HUES6 (cell line): ENCODE results near the gene TUBA4A.
A peak's percentile ranks its signal among the peaks of the same experiment; 100 is the strongest.

Source experiments
- H3K27ac ChIP-seq: 2 replicates; pipeline ENCODE4 v1.7.0; 2013; ENCODE audit warnings: low read depth, mild to moderate bottlenecking, low read length, inconsistent platforms
- H3K27me3 ChIP-seq: 2 replicates; pipeline ENCODE4 v1.6.1; 2013; ENCODE audit warnings: low read length; ENCODE audit not compliant: control insufficient read depth, insufficient read depth
- H3K36me3 ChIP-seq: 2 replicates; pipeline ENCODE4 v1.6.1; 2013; ENCODE audit warnings: low read length; ENCODE audit not compliant: control insufficient read depth, insufficient read depth
- H3K4me1 ChIP-seq: 2 replicates; pipeline ENCODE4 v1.6.1; 2013; ENCODE audit warnings: low read length; ENCODE audit not compliant: control insufficient read depth, insufficient read depth
- H3K4me3 ChIP-seq: 2 replicates; pipeline ENCODE4 v1.5.1; 2013; ENCODE audit warnings: low read depth, low read length
- H3K9ac ChIP-seq: one replicate; pipeline ENCODE4 v1.6.1; 2013; ENCODE audit warnings: mild to moderate bottlenecking, low read length
- H3K9me3 ChIP-seq: 2 replicates; pipeline ENCODE4 v1.6.1; 2013; ENCODE audit warnings: low read depth, low read length; ENCODE audit not compliant: control insufficient read depth, insufficient read depth

TUBA4A gene

DNA sequence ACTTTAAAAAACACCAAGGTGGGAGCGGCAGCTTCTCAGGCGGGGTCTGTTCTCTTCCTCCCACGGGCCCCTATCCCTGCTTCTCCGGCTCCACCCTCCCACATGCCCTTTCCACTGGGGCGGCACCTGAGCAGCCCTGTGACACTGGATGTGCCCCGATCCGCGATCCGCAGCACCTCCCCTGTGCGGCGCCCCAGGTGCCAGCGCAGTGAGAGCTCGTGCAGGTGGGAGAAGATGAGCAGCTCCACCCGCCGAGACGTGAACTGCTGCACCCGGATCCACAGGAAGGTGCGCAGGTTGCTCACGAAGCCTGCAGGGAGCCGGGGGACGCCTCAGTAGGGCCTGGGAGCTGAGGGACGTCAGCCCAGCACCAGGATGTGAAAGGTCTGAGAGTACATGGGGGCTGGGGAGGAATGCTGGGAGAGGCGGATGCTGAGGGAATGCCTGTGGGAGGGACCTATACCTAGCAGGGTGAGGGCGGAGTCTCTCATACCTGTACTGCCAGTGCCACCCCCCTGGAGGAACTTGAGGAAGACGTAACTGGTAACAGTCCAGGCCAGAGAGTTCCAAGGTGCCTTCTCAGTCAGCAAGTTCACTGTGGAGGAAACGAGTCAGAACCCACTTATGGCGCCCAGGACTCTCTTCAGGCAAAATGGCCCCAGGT, 37.7 kb downstream of the TUBA4A start:
- Histone ChIP-seq H3K27ac (no peak overlapping the region), H3K4me3 (no peak overlapping the region), H3K36me3 (peaks cover 55% of the 10 kb centered on the region), H3K9ac (no peak overlapping the region), H3K9me3 (no peaks in the 10 kb centered on the region), H3K4me1 (peaks cover 18% of the 10 kb centered on the region), H3K27me3 (no peaks in the 10 kb centered on the region)

GRCh38 chr2:219214786-219215185, 38.9 kb downstream of the TUBA4A start:
- H3K27me3 ChIP-seq, result no peaks in the 10 kb centered on the region
- no peak overlapping the region for H3K9ac ChIP-seq
- H3K4me1 ChIP-seq, result peaks cover 18% of the 10 kb centered on the region
- no peak overlapping the region for H3K27ac ChIP-seq
- H3K4me3 ChIP-seq, result no peak overlapping the region
- H3K9me3 ChIP-seq, result no peaks in the 10 kb centered on the region
- peaks cover 57% of the 10 kb centered on the region for H3K36me3 ChIP-seq

- no peak overlapping the region for H3K27ac ChIP-seq
- peaks cover 63% of the 10 kb centered on the region for H3K36me3 ChIP-seq
- H3K4me1 ChIP-seq, result peaks cover 14% of the 10 kb centered on the region
- H3K4me3 ChIP-seq, result no peak overlapping the region
- H3K27me3 ChIP-seq, result no peaks in the 10 kb centered on the region
- H3K9ac ChIP-seq, result no peak overlapping the region
- no peaks in the 10 kb centered on the region for H3K9me3 ChIP-seq
These were observed 39.6 kb downstream of the TUBA4A start for GRCh38 chr2:219214141-219214540.

DNA sequence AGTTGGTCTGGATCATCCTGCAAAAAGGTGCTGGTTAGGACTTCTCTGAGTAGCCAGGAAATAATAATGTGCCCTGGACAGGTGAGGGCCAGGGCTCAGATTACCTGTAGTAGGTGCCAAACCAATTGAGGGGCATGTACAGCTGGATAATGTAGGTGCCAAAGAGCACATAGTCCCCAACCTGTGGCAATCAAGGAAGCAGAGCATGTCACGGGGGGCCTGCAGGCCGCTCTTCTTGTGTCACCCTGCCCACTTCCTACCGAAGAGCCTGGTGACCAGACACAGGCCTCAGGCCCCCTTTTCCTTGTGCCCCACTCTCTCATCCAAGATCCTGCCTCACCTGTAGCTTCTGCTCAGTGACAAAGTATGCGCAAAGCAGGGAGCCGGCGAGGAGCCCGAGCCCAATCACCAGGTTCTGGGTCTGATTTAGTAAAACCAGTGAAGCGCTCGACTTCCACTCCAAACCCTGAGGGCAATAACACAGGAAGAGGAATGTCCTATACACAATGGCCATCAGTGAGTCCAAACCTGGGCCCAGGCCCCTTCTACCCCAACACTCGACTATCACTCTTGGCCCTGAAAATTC, 40.1 kb downstream of the TUBA4A start:
- H3K36me3 ChIP-seq, result peaks cover 69% of the 10 kb centered on the region
- peaks cover 12% of the 10 kb centered on the region for H3K4me1 ChIP-seq
- H3K9me3 ChIP-seq, result no peaks in the 10 kb centered on the region
- no peak overlapping the region for H3K27ac ChIP-seq
- no peaks in the 10 kb centered on the region for H3K27me3 ChIP-seq
- H3K4me3 ChIP-seq, result no peak overlapping the region
- no peak overlapping the region for H3K9ac ChIP-seq

DNA sequence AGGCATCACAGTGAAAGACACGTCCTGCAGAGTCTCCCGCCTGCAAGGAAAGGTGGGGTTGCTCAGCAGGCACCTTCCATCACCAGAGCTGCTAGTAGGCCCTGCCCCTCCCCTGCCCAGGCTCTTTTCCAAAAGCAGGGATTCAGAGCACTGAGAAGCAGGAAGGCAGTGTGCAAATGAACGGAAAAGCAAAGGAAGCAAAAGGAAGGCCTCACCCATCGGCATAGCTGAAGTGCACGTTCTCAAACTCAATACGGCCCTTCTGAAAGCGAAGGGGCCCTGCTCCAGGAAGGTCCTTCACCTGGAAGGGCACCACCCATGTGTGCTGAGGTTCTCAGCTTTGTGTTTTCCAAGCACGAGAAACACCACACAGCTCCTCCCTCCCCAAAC, 40.7 kb downstream of the TUBA4A start:
- Histone ChIP-seq H3K36me3 (peaks cover 75% of the 10 kb centered on the region), H3K27ac (no peak overlapping the region), H3K4me1 (peaks cover 11% of the 10 kb centered on the region), H3K27me3 (no peaks in the 10 kb centered on the region), H3K4me3 (no peak overlapping the region), H3K9me3 (no peaks in the 10 kb centered on the region), H3K9ac (no peak overlapping the region)

- Histone ChIP-seq H3K27ac (no peak overlapping the region), H3K9ac (no peak overlapping the region), H3K36me3 (peaks cover 77% of the 10 kb centered on the region), H3K4me1 (peaks cover 8% of the 10 kb centered on the region), H3K27me3 (no peaks in the 10 kb centered on the region), H3K4me3 (no peak overlapping the region), H3K9me3 (no peaks in the 10 kb centered on the region)
These were observed 42.8 kb downstream of the TUBA4A start for GRCh38 chr2:219210886-219211362.

DNA sequence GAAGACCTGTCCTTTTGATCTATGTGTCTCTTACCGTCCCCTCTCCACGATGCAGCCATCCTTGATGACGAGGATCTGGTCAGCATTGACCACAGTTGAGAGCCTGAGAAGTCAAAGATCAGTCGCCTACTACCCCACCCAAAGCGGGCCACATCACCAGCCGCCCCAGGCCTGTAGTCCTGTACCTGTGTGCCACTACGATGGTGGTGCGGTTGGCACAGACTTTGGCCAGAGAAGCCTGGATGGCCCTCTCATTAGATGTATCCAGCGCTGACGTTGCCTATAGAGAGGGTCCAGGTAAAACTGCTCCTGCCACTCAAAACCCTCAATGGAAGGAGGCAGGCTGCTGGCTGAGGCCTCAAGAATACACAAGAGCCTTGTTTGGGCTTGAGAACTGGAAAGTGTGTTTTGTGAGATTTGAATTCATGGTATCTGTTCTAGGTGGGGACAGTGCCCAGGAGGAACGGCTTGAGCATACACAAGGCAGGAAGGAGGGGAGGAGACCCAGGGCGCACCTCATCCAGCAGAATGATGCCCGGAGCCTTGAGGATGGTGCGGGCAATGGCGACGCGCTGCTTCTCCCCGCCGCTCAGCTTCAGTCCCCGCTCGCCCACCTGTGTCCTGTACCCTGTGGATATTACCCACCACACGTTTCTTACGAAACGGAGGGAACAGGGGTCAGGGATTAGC, 43.4 kb downstream of the TUBA4A start:
- Histone ChIP-seq H3K27ac (no peak overlapping the region), H3K27me3 (no peaks in the 10 kb centered on the region), H3K36me3 (peaks cover 72% of the 10 kb centered on the region), H3K9me3 (no peaks in the 10 kb centered on the region), H3K4me1 (peaks cover 8% of the 10 kb centered on the region), H3K9ac (no peak overlapping the region), H3K4me3 (no peak overlapping the region)

GRCh38 chr2:219209236-219210195, 44.2 kb downstream of the TUBA4A start:
- Histone ChIP-seq H3K36me3 (peaks cover 63% of the 10 kb centered on the region), H3K27ac (no peak overlapping the region), H3K9ac (no peak overlapping the region)

DNA sequence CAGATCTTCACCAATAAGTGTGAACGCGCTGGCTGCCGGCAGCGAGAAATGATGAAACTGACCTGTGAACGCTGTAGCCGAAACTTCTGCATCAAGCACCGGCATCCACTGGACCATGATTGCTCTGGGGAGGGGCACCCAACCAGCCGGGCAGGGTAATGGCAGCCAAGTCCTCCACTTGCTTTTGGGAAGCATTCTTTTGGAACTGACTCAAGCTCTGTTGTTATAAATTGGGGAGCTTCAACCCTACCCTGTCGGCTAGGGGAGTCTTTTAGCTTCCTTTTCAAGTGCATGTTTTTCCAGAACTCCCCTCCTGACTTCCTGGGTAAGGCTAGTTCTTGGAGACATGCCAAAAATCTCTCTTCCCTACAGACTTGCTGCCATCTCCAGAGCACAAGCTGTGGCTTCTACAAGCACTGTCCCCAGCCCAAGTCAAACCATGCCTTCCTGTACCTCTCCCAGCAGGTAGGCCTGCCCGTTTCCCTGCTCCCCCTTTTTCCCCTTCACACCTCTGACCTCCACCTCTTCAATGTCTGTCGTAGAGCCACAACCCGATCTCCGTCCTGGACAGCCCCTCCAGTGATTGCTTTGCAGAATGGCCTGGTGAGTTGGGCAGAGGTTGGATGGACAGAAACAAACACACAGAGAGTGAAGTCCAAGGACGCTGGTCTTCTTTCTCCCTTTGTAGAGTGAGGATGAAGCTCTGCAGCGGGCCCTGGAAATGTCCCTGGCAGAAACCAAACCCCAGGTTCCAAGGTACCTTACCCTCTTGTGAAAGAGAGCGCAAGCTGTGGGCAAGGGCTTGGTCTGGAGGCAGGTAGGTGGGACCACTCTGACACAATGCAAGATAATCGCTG, 45.6 kb downstream of the TUBA4A start:
- Histone ChIP-seq H3K4me1 (peaks cover 8% of the 10 kb centered on the region), H3K9ac (peak overlapping the region; percentile 1), H3K9me3 (0 out of 2 replicates have a peak, but pooled peaks cover 2% of the 10 kb centered on the region), H3K27me3 (no peaks in the 10 kb centered on the region), H3K27ac (no peak overlapping the region), H3K4me3 (no peak overlapping the region), H3K36me3 (peaks cover 49% of the 10 kb centered on the region)

More at GRCh38 chr2:219209236-219210195, 44.2 kb downstream of the TUBA4A start:
- H3K4me3 ChIP-seq, result no peak overlapping the region
- no peaks in the 10 kb centered on the region for H3K27me3 ChIP-seq
- H3K4me1 ChIP-seq, result peaks cover 8% of the 10 kb centered on the region
- 0 out of 2 replicates have a peak, but pooled peaks cover under 1% of the 10 kb centered on the region for H3K9me3 ChIP-seq
